NCI-H1417 treated with DMSO at 0.1 percent for 48 hours (cell line): ENCODE results near the gene NEK10.

Experiments used
- DNase-seq: peaks from one replicate; lab custom pipeline; 2025; lab: John Stamatoyannopoulos, UW

The NEK10 gene

GRCh38 chr3:27105904-27106303 lies 263.3 kb downstream of the NEK10 start:
- no peak for DNase-seq

- no peak for DNase-seq
Measured at GRCh38 chr3:27097182-27097581, 272.0 kb downstream of the NEK10 start.

GRCh38 chr3:27095553-27096222 lies 273.5 kb downstream of the NEK10 start:
- no peak for DNase-seq

GRCh38 chr3:27094721-27095120 lies 274.5 kb downstream of the NEK10 start:
- DNase-seq: no peak

- no peak for DNase-seq
Measured at GRCh38 chr3:27093771-27094170, 275.4 kb downstream of the NEK10 start.

GRCh38 chr3:27090275-27091041 lies 278.7 kb downstream of the NEK10 start:
- no peak for DNase-seq

- no peak for DNase-seq
Measured at GRCh38 chr3:27089645-27090044, 279.5 kb downstream of the NEK10 start.

- no peak for DNase-seq
Measured at GRCh38 chr3:27089068-27089467, 280.1 kb downstream of the NEK10 start.

GRCh38 chr3:27085829-27086730 lies 283.1 kb downstream of the NEK10 start:
- DNase-seq: no peak

- DNase-seq: no peak
Measured at GRCh38 chr3:27081992-27082607, 287.1 kb downstream of the NEK10 start.

- no peak for DNase-seq
Measured at GRCh38 chr3:27081566-27081965, 287.6 kb downstream of the NEK10 start.

GRCh38 chr3:27080258-27080525 lies 289.0 kb downstream of the NEK10 start:
- DNase-seq: no peak

GRCh38 chr3:27079427-27080257 lies 289.5 kb downstream of the NEK10 start:
- DNase-seq: no peak

- DNase-seq: no peak
Measured at GRCh38 chr3:27078246-27078913, 290.8 kb downstream of the NEK10 start.

GRCh38 chr3:27076815-27077630 lies 292.2 kb downstream of the NEK10 start:
- no peak for DNase-seq

GRCh38 chr3:27074914-27075313 lies 294.3 kb downstream of the NEK10 start:
- no peak for DNase-seq

GRCh38 chr3:27073912-27074311 lies 295.3 kb downstream of the NEK10 start:
- no peak for DNase-seq

- DNase-seq: no peak
Measured at GRCh38 chr3:27072810-27073651, 296.2 kb downstream of the NEK10 start.

- no peak for DNase-seq
Measured at GRCh38 chr3:27060336-27060735, 308.8 kb downstream of the NEK10 start.
